ENCODE data around the gene CCDC102B. TPM values are rescaled to one million over a fixed set of nuclear protein-coding genes. Genes with fewer than 3 reads are reported as not detected.

Gene CCDC102B
- total RNA-seq, 2 donors from 2014 or later: 4.9 to 5.0 TPM

DNA sequence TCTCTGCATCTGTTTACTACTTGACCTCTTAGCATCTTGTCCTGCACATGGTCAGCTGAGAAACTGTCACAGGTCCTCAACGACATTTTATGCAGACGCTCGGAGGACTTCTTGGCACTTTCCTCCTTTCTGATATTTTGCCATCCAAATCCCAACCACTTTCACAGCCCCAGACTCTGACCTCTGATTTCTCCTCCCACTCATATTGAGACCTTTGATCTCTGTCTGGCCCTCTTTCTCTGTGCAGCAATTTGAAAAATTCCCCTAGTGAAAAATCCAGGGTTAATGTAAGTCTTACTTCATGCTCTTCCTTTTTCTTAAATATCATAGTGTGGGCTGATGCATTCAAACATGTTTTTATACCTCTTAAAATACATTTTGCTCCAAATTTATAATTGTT, 273.8 kb downstream of the CCDC102B start:
- no peaks in the 10 kb centered on the region for H3K27me3 ChIP-seq (ENCODE audit: control insufficient read depth, insufficient read depth, low read length, poor library complexity, severe bottlenecking)
- H3K4me3 ChIP-seq (ENCODE audit: low read length): no peak overlapping the region
- H3K27ac ChIP-seq (ENCODE audit: low read depth, low read length): no peak overlapping the region
- no peaks in the 10 kb centered on the region for H3K36me3 ChIP-seq (ENCODE audit: control insufficient read depth, insufficient read depth, low read length)
- H3K4me3 Mint-ChIP-seq: no peak overlapping the region
- H3K36me3 Mint-ChIP-seq (ENCODE audit: low read depth): no peaks in the 10 kb centered on the region
- WGBS, 2 experiments (ENCODE audit: insufficient coverage in 1 of 2, insufficient read length in 1 of 2): 81 to 83% methylated on average over 3 of the region's 3 CpGs
- H3K4me1 Mint-ChIP-seq: no peaks in the 10 kb centered on the region
- H3K9ac ChIP-seq (ENCODE audit: extremely low read depth, low read length, poor library complexity, severe bottlenecking): no peak overlapping the region
- DNase-seq: no peak
- peaks cover under 1% of the 10 kb centered on the region for H3K9me3 Mint-ChIP-seq
- TF ChIP-seq, protein P1, sequence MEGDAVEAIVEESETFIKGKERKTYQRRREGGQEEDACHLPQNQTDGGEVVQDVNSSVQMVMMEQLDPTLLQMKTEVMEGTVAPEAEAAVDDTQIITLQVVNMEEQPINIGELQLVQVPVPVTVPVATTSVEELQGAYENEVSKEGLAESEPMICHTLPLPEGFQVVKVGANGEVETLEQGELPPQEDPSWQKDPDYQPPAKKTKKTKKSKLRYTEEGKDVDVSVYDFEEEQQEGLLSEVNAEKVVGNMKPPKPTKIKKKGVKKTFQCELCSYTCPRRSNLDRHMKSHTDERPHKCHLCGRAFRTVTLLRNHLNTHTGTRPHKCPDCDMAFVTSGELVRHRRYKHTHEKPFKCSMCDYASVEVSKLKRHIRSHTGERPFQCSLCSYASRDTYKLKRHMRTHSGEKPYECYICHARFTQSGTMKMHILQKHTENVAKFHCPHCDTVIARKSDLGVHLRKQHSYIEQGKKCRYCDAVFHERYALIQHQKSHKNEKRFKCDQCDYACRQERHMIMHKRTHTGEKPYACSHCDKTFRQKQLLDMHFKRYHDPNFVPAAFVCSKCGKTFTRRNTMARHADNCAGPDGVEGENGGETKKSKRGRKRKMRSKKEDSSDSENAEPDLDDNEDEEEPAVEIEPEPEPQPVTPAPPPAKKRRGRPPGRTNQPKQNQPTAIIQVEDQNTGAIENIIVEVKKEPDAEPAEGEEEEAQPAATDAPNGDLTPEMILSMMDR (conservative IDR thresholded peaks at IDR 0.05): no peak
- peak overlapping the region; percentile 25 for H3K27ac Mint-ChIP-seq
- H3K27me3 Mint-ChIP-seq (ENCODE audit: insufficient read depth): no peaks in the 10 kb centered on the region
- H3K4me1 ChIP-seq (ENCODE audit: control insufficient read depth, insufficient read depth, low read length): no peaks in the 10 kb centered on the region
- H3K9me3 ChIP-seq (ENCODE audit: control insufficient read depth, low read length): no peaks in the 10 kb centered on the region

DNA sequence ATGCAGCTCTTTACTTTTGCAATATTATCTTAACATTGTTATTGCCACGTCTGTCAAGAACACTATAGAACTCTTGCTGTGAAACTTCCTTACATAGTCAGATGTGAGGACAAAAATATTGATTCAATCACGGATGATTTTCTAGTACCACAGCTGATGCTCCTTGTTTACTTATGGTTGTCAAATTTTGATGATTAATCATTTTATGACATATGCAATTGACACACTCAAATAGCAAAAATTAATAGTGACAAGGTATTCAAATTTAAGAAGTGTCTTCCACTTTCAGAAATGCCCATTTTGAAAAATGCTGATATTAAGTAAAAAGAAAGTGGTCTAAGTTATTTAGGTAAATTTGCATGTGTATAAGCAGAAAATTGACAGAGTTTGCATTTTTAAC, 284.0 kb downstream of the CCDC102B start:
- Histone ChIP-seq H3K4me1 (ENCODE audit: control insufficient read depth, insufficient read depth, low read length) (no peaks in the 10 kb centered on the region), H3K36me3 (ENCODE audit: control insufficient read depth, insufficient read depth, low read length) (no peaks in the 10 kb centered on the region), H3K4me3 (ENCODE audit: low read length) (no peak overlapping the region), H3K27me3 (ENCODE audit: control insufficient read depth, insufficient read depth, low read length, poor library complexity, severe bottlenecking) (no peaks in the 10 kb centered on the region), H3K27ac (ENCODE audit: low read depth, low read length) (no peak overlapping the region), H3K9me3 (ENCODE audit: control insufficient read depth, low read length) (no peaks in the 10 kb centered on the region), H3K9ac (ENCODE audit: extremely low read depth, low read length, poor library complexity, severe bottlenecking) (no peak overlapping the region)
- DNase-seq: no peak
- H3K4me1 Mint-ChIP-seq: no peaks in the 10 kb centered on the region
- H3K27ac Mint-ChIP-seq: no peak overlapping the region
- TF ChIP-seq, protein P1 (conservative IDR thresholded peaks at IDR 0.05): no peak
- H3K9me3 Mint-ChIP-seq: no peaks in the 10 kb centered on the region
- H3K27me3 Mint-ChIP-seq (ENCODE audit: insufficient read depth): no peaks in the 10 kb centered on the region
- H3K4me3 Mint-ChIP-seq: no peak overlapping the region
- WGBS, 2 experiments (ENCODE audit: insufficient coverage in 1 of 2, insufficient read length in 1 of 2): 75 to 76% methylated on average over 1 to 2 of the region's 2 CpGs
- no peaks in the 10 kb centered on the region for H3K36me3 Mint-ChIP-seq (ENCODE audit: low read depth)

DNA sequence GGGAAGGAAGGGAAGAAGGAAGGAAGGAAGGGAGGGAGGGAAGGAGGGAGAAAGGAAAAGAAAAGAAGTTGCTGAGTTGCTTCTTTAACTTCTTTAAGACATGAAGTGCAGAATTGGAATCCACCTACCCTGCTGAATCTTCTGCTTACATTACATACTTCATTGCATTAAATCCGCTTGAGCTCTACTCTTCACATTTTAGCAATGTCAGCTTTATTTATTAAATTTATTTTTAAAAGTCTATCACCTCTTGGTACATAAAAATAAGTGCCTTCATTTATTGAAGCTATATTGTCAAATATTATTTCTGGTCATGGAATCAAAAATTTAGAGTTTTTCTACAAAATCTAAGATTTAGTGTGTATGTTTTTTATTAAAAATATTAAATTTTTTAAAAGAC, 284.6 kb downstream of the CCDC102B start:
- Histone ChIP-seq H3K4me3 (ENCODE audit: low read length) (no peak overlapping the region), H3K36me3 (ENCODE audit: control insufficient read depth, insufficient read depth, low read length) (no peaks in the 10 kb centered on the region), H3K27me3 (ENCODE audit: control insufficient read depth, insufficient read depth, low read length, poor library complexity, severe bottlenecking) (no peaks in the 10 kb centered on the region), H3K4me1 (ENCODE audit: control insufficient read depth, insufficient read depth, low read length) (no peaks in the 10 kb centered on the region), H3K27ac (ENCODE audit: low read depth, low read length) (no peak overlapping the region), H3K9ac (ENCODE audit: extremely low read depth, low read length, poor library complexity, severe bottlenecking) (no peak overlapping the region), H3K9me3 (ENCODE audit: control insufficient read depth, low read length) (no peaks in the 10 kb centered on the region)
- H3K4me3 Mint-ChIP-seq: no peak overlapping the region
- H3K4me1 Mint-ChIP-seq: no peaks in the 10 kb centered on the region
- H3K36me3 Mint-ChIP-seq (ENCODE audit: low read depth): no peaks in the 10 kb centered on the region
- no peak overlapping the region for H3K27ac Mint-ChIP-seq
- no peaks in the 10 kb centered on the region for H3K9me3 Mint-ChIP-seq
- no peaks in the 10 kb centered on the region for H3K27me3 Mint-ChIP-seq (ENCODE audit: insufficient read depth)
- TF ChIP-seq, protein P1 (conservative IDR thresholded peaks at IDR 0.05): no peak
- DNase-seq: no peak
- WGBS, 2 experiments (ENCODE audit: insufficient coverage in 1 of 2, insufficient read length in 1 of 2): 100% methylated on average over 1 of the region's 1 CpG; no CpG with 5 or more reads in 1 of the 2 experiments

Measured in endodermal cell (in vitro differentiated cells).